Panc1 (cell line): Measurements from ENCODE around the gene KLHL2. TPM values are rescaled to one million over a fixed set of nuclear protein-coding genes. Genes with fewer than 3 reads are reported as not detected.

ENCODE experiments used
- ATAC-seq: fragments of 200-7000 bp; cut with Tn5 transposase; 2 replicates; pipeline ENCODE4 v1.9.1; 2020; ENCODE audit warnings: mild to moderate bottlenecking, moderate library complexity
- BruUV-seq: library from RNA; stranded (reverse); fragments of 400-500 nt; replicated peaks from 2 replicates; lab custom pipeline; 2021; lab: Mats Ljungman, UMichigan
- CTCF ChIA-PET: fragments of 300-600 bp; sonication (Branson Sonifier 250); formaldehyde crosslinking; loops from one replicate; lab custom pipeline; 2022; ENCODE audit warnings: antibody characterized with exemption; lab: Charles Lee
- POLR2A ChIA-PET: fragments of 300-600 bp; sonication (Branson Sonifier 250); formaldehyde crosslinking; loops from one replicate; lab custom pipeline; 2022; ENCODE audit warnings: antibody characterized with exemption; lab: Charles Lee
- DNase-seq: peaks from one replicate; pipeline ENCODE4 v3.0.0-alpha.2; 2010; ENCODE audit warnings: low read depth, low spot score
- H3K27ac ChIP-seq: 2 replicates; pipeline ENCODE4 v1.5.1; 2011; ENCODE audit warnings: mild to moderate bottlenecking, low read length, inconsistent platforms
- H3K27me3 ChIP-seq: fragments of 200-500 bp; sonication (Bioruptor generic); 2 replicates; pipeline ENCODE4 v1.6.0; 2014; ENCODE audit warnings: low read length, inconsistent platforms; ENCODE audit not compliant: control insufficient read depth, insufficient read depth
- H3K36me3 ChIP-seq: fragments of 200-500 bp; sonication (Bioruptor generic); 2 replicates; pipeline ENCODE4 v1.5.1; 2014; ENCODE audit warnings: inconsistent platforms, mild to moderate bottlenecking, low read length, moderate library complexity; ENCODE audit not compliant: control insufficient read depth, insufficient read depth
- H3K4me1 ChIP-seq: 2 replicates; pipeline ENCODE4 v1.5.1; 2011; ENCODE audit warnings: inconsistent platforms, mild to moderate bottlenecking, low read length, moderate library complexity; ENCODE audit not compliant: control insufficient read depth, insufficient read depth
- H3K4me3 ChIP-seq, 2 experiments: 2 replicates each; pipeline ENCODE4 v1.5.1; 2011 to 2012; ENCODE audit warnings: low read depth in 2 of 2, low read length in 2 of 2, mild to moderate bottlenecking in 2 of 2, inconsistent platforms in 1 of 2, moderate library complexity in 1 of 2
- H3K9me3 ChIP-seq: fragments of 200-500 bp; sonication (Bioruptor generic); 2 replicates; pipeline ENCODE4 v1.5.1; 2014; ENCODE audit warnings: low read depth, mild to moderate bottlenecking, inconsistent platforms, low read length, moderate library complexity; ENCODE audit not compliant: control insufficient read depth, insufficient read depth
- POLR2AphosphoS5 ChIP-seq: IDR thresholded peaks from 2 replicates; pipeline ENCODE4 v1.6.1; 2012; ENCODE audit warnings: mild to moderate bottlenecking, low read depth, low read length, moderate library complexity
- SIN3A ChIP-seq: IDR thresholded peaks from 2 replicates; pipeline ENCODE4 v1.6.1; 2012; ENCODE audit warnings: low read depth, mild to moderate bottlenecking, low read length, moderate library complexity, borderline replicate concordance; ENCODE audit not compliant: insufficient read depth
- TCF7L2 ChIP-seq: IDR thresholded peaks from 2 replicates; pipeline ENCODE4 v1.6.1; 2011; ENCODE audit warnings: mild to moderate bottlenecking, low read depth, low read length, inconsistent platforms
- in situ Hi-C: cut with HindIII; loops from 2 replicates; pipeline ENCODE4 v1.10.0; 2016; ENCODE audit warnings: low sequenced_read_pairs, low pct_unique_long_range_greater_than_20kb
- intact Hi-C: fragments of 100-400 bp; cut with micrococcal nuclease; formaldehyde crosslinking; loops from one replicate; pipeline ENCODE4 v1.10.0; 2022; ENCODE audit not compliant: unreplicated experiment
- total RNA-seq: library from RNA; stranded (reverse); gene quantifications from one replicate; pipeline ENCODE4 v1.2.1, GENCODE V29; 2021; ENCODE audit not compliant: unreplicated experiment
- TF ChIP-seq, protein P1 (sequence below), 2 experiments: IDR thresholded peaks; 2 replicates each; pipeline ENCODE4 v1.6.1; 2011 to 2012; ENCODE audit warnings: low read depth in 2 of 2, control low read depth in 1 of 2, low read length in 1 of 2, mild to moderate bottlenecking in 1 of 2, moderate library complexity in 1 of 2; ENCODE audit not compliant: insufficient read depth in 1 of 2
- TF ChIP-seq, protein P2 (sequence below): fragments of 450-650 bp; IDR thresholded peaks from 2 replicates; pipeline ENCODE4 v1.5.1; 2017; ENCODE audit warnings: mild to moderate bottlenecking

Gene KLHL2
- total RNA-seq, 1 experiment from 2014 or later = 17.4 TPM

- H3K27ac ChIP-seq = no peak overlapping the region
- in situ Hi-C loops = no loop called here
- no peak for ATAC-seq
Observed at GRCh38 chr4:165324918-165325304, 117.5 kb downstream of the KLHL2 start.

GRCh38 chr4:165325732-165326512 lies 118.6 kb downstream of the KLHL2 start:
- in situ Hi-C loops (no loop called here), intact Hi-C loops (loop anchor here (10.0 kb wide), 1 partner anchor 111 kb away; no protein-coding TSS in a partner anchor)
- TF ChIP-seq, protein P1, sequence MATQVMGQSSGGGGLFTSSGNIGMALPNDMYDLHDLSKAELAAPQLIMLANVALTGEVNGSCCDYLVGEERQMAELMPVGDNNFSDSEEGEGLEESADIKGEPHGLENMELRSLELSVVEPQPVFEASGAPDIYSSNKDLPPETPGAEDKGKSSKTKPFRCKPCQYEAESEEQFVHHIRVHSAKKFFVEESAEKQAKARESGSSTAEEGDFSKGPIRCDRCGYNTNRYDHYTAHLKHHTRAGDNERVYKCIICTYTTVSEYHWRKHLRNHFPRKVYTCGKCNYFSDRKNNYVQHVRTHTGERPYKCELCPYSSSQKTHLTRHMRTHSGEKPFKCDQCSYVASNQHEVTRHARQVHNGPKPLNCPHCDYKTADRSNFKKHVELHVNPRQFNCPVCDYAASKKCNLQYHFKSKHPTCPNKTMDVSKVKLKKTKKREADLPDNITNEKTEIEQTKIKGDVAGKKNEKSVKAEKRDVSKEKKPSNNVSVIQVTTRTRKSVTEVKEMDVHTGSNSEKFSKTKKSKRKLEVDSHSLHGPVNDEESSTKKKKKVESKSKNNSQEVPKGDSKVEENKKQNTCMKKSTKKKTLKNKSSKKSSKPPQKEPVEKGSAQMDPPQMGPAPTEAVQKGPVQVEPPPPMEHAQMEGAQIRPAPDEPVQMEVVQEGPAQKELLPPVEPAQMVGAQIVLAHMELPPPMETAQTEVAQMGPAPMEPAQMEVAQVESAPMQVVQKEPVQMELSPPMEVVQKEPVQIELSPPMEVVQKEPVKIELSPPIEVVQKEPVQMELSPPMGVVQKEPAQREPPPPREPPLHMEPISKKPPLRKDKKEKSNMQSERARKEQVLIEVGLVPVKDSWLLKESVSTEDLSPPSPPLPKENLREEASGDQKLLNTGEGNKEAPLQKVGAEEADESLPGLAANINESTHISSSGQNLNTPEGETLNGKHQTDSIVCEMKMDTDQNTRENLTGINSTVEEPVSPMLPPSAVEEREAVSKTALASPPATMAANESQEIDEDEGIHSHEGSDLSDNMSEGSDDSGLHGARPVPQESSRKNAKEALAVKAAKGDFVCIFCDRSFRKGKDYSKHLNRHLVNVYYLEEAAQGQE (IDR thresholded peaks at IDR 0.05; ENCODE audit: insufficient read depth in 1 of 2, low read depth in 2 of 2, low read length in 1 of 2) = no peak
- TF ChIP-seq SIN3A (no peak), POLR2AphosphoS5 (no peak), TCF7L2 (no peak)
- TF ChIP-seq, protein P2, sequence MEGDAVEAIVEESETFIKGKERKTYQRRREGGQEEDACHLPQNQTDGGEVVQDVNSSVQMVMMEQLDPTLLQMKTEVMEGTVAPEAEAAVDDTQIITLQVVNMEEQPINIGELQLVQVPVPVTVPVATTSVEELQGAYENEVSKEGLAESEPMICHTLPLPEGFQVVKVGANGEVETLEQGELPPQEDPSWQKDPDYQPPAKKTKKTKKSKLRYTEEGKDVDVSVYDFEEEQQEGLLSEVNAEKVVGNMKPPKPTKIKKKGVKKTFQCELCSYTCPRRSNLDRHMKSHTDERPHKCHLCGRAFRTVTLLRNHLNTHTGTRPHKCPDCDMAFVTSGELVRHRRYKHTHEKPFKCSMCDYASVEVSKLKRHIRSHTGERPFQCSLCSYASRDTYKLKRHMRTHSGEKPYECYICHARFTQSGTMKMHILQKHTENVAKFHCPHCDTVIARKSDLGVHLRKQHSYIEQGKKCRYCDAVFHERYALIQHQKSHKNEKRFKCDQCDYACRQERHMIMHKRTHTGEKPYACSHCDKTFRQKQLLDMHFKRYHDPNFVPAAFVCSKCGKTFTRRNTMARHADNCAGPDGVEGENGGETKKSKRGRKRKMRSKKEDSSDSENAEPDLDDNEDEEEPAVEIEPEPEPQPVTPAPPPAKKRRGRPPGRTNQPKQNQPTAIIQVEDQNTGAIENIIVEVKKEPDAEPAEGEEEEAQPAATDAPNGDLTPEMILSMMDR = no peak
- Histone ChIP-seq H3K27me3 (no peaks in the 10 kb centered on the region), H3K9me3 (no peaks in the 10 kb centered on the region), H3K36me3 (peaks cover 9% of the 10 kb centered on the region; the same call in 1 of the 2 replicates), H3K4me3 (peak overlapping the region; percentile 81 to 94), H3K27ac (peak overlapping the region; percentile 93), H3K4me1 (no peaks in the 10 kb centered on the region; the same call in 1 of the 2 replicates)
- no TSS peak for BruUV-seq
- DNase-seq = peak; percentile 66
- ChIA-PET POLR2A (interaction anchor here (0.6 kb wide), 1 partner anchor 33 kb away, joined by 5 read pairs; no protein-coding TSS in a partner anchor), CTCF (no interaction called here)
- ATAC-seq = no peak

More at GRCh38 chr4:165324918-165325304, 117.5 kb downstream of the KLHL2 start:
- DNase-seq = no peak
- ChIA-PET POLR2A (no interaction called here), CTCF (no interaction called here)
- H3K4me1 ChIP-seq = no peaks in the 10 kb centered on the region; the same call in 1 of the 2 replicates
- intact Hi-C loops = loop anchor here (10.0 kb wide), 1 partner anchor 110 kb away; no protein-coding TSS in a partner anchor
- no TSS peak for BruUV-seq
- peaks cover 9% of the 10 kb centered on the region; the same call in 1 of the 2 replicates for H3K36me3 ChIP-seq
- H3K27me3 ChIP-seq = no peaks in the 10 kb centered on the region
- H3K9me3 ChIP-seq = no peaks in the 10 kb centered on the region
- no peak overlapping the region for H3K4me3 ChIP-seq
- TF ChIP-seq, protein P1 (IDR thresholded peaks at IDR 0.05; ENCODE audit: insufficient read depth in 1 of 2, low read depth in 2 of 2, low read length in 1 of 2) = no peak
- TF ChIP-seq, protein P2 = no peak
- TF ChIP-seq TCF7L2 (no peak), SIN3A (no peak), POLR2AphosphoS5 (no peak)
